NCI-H510A (cell line): ENCODE results near the gene LTA4H.
"Not testable (repeated sequence)": the region's sequence is repeated elsewhere in the genome, so short reads cannot be mapped to it uniquely, and the experiment has no call there.

Experiments
- DNase-seq: peaks from one replicate; lab custom pipeline; 2025; lab: John Stamatoyannopoulos, UW

The LTA4H gene

GRCh38 chr12:95990136-95990535 is 45.3 kb downstream of the LTA4H start:
- no peak for DNase-seq

GRCh38 chr12:95989504-95990123 is 45.8 kb downstream of the LTA4H start:
- no peak for DNase-seq

- DNase-seq, result no peak
Observed at GRCh38 chr12:95988506-95989275, 46.7 kb downstream of the LTA4H start.

GRCh38 chr12:95986635-95987570 is 48.5 kb downstream of the LTA4H start:
- DNase-seq, result no peak

GRCh38 chr12:95984682-95985081 is 50.7 kb downstream of the LTA4H start:
- DNase-seq, result no peak

GRCh38 chr12:95982602-95983001 is 52.8 kb downstream of the LTA4H start:
- DNase-seq, result no peak

GRCh38 chr12:95980437-95980836 is 55.0 kb downstream of the LTA4H start:
- no peak for DNase-seq

- DNase-seq, result no peak
Observed at GRCh38 chr12:95978774-95979173, 56.6 kb downstream of the LTA4H start.

GRCh38 chr12:95978351-95978750 is 57.0 kb downstream of the LTA4H start:
- no peak for DNase-seq

- DNase-seq, result no peak
Observed at GRCh38 chr12:95977764-95978305, 57.6 kb downstream of the LTA4H start.

GRCh38 chr12:95976416-95976832 is 59.0 kb downstream of the LTA4H start:
- no peak for DNase-seq

GRCh38 chr12:95975491-95975890 is 59.9 kb downstream of the LTA4H start:
- no peak for DNase-seq

- no peak for DNase-seq
Observed at GRCh38 chr12:95974358-95974757, 61.0 kb downstream of the LTA4H start.

- no peak for DNase-seq
Observed at GRCh38 chr12:95972832-95973456, 62.4 kb downstream of the LTA4H start.

GRCh38 chr12:95970905-95971304 is 64.5 kb downstream of the LTA4H start:
- no peak for DNase-seq

GRCh38 chr12:95969116-95969515 is 66.3 kb downstream of the LTA4H start:
- DNase-seq, result not testable (repeated sequence)

GRCh38 chr12:95967301-95967700 is 68.1 kb downstream of the LTA4H start:
- DNase-seq, result no peak

- no peak for DNase-seq
Observed at GRCh38 chr12:95966287-95966870, 69.0 kb downstream of the LTA4H start.

GRCh38 chr12:95963096-95963495 is 72.3 kb downstream of the LTA4H start:
- no peak for DNase-seq

GRCh38 chr12:95962222-95962621 is 73.2 kb downstream of the LTA4H start:
- no peak for DNase-seq

GRCh38 chr12:95960241-95960640 is 75.1 kb downstream of the LTA4H start:
- DNase-seq, result no peak
